ENCODE data around the gene NXPH3.

- TF ChIP-seq, protein P1, sequence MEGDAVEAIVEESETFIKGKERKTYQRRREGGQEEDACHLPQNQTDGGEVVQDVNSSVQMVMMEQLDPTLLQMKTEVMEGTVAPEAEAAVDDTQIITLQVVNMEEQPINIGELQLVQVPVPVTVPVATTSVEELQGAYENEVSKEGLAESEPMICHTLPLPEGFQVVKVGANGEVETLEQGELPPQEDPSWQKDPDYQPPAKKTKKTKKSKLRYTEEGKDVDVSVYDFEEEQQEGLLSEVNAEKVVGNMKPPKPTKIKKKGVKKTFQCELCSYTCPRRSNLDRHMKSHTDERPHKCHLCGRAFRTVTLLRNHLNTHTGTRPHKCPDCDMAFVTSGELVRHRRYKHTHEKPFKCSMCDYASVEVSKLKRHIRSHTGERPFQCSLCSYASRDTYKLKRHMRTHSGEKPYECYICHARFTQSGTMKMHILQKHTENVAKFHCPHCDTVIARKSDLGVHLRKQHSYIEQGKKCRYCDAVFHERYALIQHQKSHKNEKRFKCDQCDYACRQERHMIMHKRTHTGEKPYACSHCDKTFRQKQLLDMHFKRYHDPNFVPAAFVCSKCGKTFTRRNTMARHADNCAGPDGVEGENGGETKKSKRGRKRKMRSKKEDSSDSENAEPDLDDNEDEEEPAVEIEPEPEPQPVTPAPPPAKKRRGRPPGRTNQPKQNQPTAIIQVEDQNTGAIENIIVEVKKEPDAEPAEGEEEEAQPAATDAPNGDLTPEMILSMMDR (IDR thresholded peaks at IDR 0.05; ENCODE audit: low read depth, low read length): no peak
- no peak for TF ChIP-seq EZH2phosphoT487 (IDR thresholded peaks at IDR 0.05; ENCODE audit: low read depth)
Measured at GRCh38 chr17:49588726-49589576, 13.3 kb downstream of the NXPH3 start.
